Head of caudate nucleus (tissue), 42 donors: ENCODE data around the gene CBFB.

ENCODE experiments used
- DNase-seq, 42 donors: peaks; one replicate each; pipeline versions ENCODE4 v3.0.0 to v3.0.0-alpha.2; 2020 to 2021; ENCODE audit warnings: mixed read lengths in 7 of 42
- intact Hi-C: fragments of 100-400 bp; cut with DNase I; formaldehyde crosslinking; loops from one replicate; pipeline ENCODE4 v1.15.0; 2022

Gene CBFB

GRCh38 chr16:67146523-67147357, 117.8 kb downstream of the CBFB start:
- peak in 2 of 42 donors; percentile 27 to 37 for DNase-seq
- intact Hi-C loops = no loop called here

- intact Hi-C loops = no loop called here
- peak in 1 of 42 donors; percentile 12 for DNase-seq
Observed at GRCh38 chr16:67147437-67148140, 118.6 kb downstream of the CBFB start.

GRCh38 chr16:67148221-67148620, 119.3 kb downstream of the CBFB start:
- DNase-seq = peak in 2 of 42 donors; percentile 2 to 4
- intact Hi-C loops = no loop called here

GRCh38 chr16:67148656-67149275, 119.8 kb downstream of the CBFB start:
- DNase-seq = no peak
- intact Hi-C loops = no loop called here

- DNase-seq = peak in 1 of 42 donors; percentile 15
- intact Hi-C loops = loop anchor here (10.0 kb wide), 3 partner anchors 45 to 205 kb away; partner anchors contain the start of gene PHAF1
Observed at GRCh38 chr16:67149276-67150046, 120.5 kb downstream of the CBFB start.

- intact Hi-C loops = loop anchor here (10.0 kb wide), 3 partner anchors 45 to 205 kb away; partner anchors contain the start of gene PHAF1
- peak in 7 of 42 donors; percentile 30 to 48 (median 47) for DNase-seq
Observed at GRCh38 chr16:67150047-67150832, 121.3 kb downstream of the CBFB start.
